ENCODE data around the gene WFDC2. TPM values are rescaled to one million over a fixed set of nuclear protein-coding genes. Genes with fewer than 3 reads are reported as not detected.

The WFDC2 gene
- total and polyA plus RNA-seq, 2 donors (not counting 3 experiments of a cell fraction or from before 2014, with no cell fraction given), result not detected

DNA sequence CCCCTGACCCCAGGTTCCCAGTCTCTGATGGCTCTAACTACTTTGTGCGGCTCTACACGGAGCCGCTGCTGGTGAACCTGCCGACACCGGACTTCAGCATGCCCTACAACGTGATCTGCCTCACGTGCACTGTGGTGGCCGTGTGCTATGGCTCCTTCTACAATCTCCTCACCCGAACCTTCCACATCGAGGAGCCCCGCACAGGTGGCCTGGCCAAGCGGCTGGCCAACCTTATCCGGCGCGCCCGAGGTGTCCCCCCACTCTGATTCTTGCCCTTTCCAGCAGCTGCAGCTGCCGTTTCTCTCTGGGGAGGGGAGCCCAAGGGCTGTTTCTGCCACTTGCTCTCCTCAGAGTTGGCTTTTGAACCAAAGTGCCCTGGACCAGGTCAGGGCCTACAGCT is 44.0 kb upstream of the WFDC2 start:
- Histone ChIP-seq H3K4me1 (ENCODE audit: control insufficient read depth, extremely low read depth, insufficient read depth, low read length) (no peaks in the 10 kb centered on the region), H3K4me2 (ENCODE audit: insufficient read depth, low read length) (no peak overlapping the region), H3K27me3 (ENCODE audit: control insufficient read depth in 2 of 2, insufficient read depth in 2 of 2, low read length in 2 of 2) (no peaks in the 10 kb centered on the region), H3K27ac (ENCODE audit: insufficient read depth, low read depth, low read length) (no peak overlapping the region), H3K36me3 (ENCODE audit: control insufficient read depth in 2 of 2, extremely low read depth in 1 of 2, insufficient read depth in 2 of 2, low read length in 2 of 2) (peaks cover 3 to 28% of the 10 kb centered on the region in 2 experiments), H4K20me1 (replicated peaks; ENCODE audit: control insufficient read depth, extremely low read depth, insufficient read depth, low read length) (no peaks in the 10 kb centered on the region), H3K9ac (replicated peaks; ENCODE audit: extremely low read depth, insufficient read depth, low read length) (no peak overlapping the region), H3K9me3 (replicated peaks; ENCODE audit: control insufficient read depth, insufficient read depth, low read length) (no peaks in the 10 kb centered on the region), H3K79me2 (ENCODE audit: control insufficient read depth, insufficient read depth, low read length) (no peaks in the 10 kb centered on the region), H2AFZ (ENCODE audit: low read depth, low read length) (no peak overlapping the region), H3K4me3 (replicated peaks in 1 of 3; ENCODE audit: insufficient read depth in 1 of 3, low read depth in 1 of 3, low read length in 3 of 3) (no peak overlapping the region), H3K9me1 (replicated peaks; ENCODE audit: control insufficient read depth, extremely low read depth, insufficient read depth, low read length) (no peaks in the 10 kb centered on the region)
- BruUV-seq (replicated peaks), result no TSS peak
- DNase-seq (ENCODE audit: low read depth, low spot score) (no peak), FAIRE-seq (no peak)
- dilution Hi-C loops (cut with MboI; ENCODE audit: extremely low pct_ligation_motif_present, low sequenced_read_pairs), result no loop called here
- intact Hi-C loops (cut with micrococcal nuclease), result no loop called here
- TF ChIP-seq EZH2 (IDR thresholded peaks at IDR 0.05; ENCODE audit: borderline replicate concordance, low read depth, low read length, severe bottlenecking), result no peak
- no peak for TF ChIP-seq POLR2AphosphoS5 (IDR thresholded peaks at IDR 0.05; ENCODE audit: insufficient read depth, low read depth, low read length)
- no peak for TF ChIP-seq MYC (IDR thresholded peaks at IDR 0.05; ENCODE audit: low read depth, low read length)
- CTCF ChIA-PET, result no interaction called here
- POLR2A ChIA-PET, result no interaction called here

DNA sequence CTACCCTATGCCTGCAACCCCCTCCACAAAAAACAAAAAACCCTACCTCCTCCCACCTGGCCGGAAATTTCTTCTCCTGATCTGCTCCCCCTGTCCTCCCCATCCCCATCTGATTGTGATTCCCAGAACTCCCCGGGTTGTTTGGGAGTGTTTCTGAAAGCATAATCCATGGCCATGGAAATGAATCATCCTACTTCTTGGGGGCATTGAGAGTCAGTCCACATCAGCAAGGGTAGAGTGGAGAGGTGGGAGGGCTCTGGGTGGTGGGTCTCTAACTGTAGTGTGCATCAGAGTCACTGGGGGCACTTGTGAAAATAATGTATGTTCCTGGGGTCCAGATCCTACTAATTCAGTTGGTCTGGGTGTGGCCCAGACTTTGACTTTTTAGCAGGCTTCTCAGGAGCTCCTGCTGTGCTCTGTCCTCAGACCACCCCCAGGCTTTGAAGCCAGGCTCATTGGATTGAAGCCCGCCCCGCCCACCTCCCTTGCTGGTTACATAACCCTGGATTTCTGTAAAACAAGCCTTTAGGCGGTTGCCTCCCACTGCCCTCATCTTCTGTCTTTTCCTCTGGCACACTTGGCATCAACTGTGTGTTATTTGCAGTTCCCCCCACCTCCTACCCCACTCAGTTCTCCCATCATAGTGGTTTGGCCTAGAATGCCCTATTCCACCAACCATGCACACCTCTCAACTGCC is 43.1 kb upstream of the WFDC2 start:
- Histone ChIP-seq H4K20me1 (replicated peaks; ENCODE audit: control insufficient read depth, extremely low read depth, insufficient read depth, low read length) (no peaks in the 10 kb centered on the region), H3K27ac (ENCODE audit: insufficient read depth, low read depth, low read length) (no peak overlapping the region), H3K9me1 (replicated peaks; ENCODE audit: control insufficient read depth, extremely low read depth, insufficient read depth, low read length) (no peaks in the 10 kb centered on the region), H3K27me3 (ENCODE audit: control insufficient read depth in 2 of 2, insufficient read depth in 2 of 2, low read length in 2 of 2) (no peaks in the 10 kb centered on the region), H3K36me3 (ENCODE audit: control insufficient read depth in 2 of 2, extremely low read depth in 1 of 2, insufficient read depth in 2 of 2, low read length in 2 of 2) (peaks cover 0 to 19% of the 10 kb centered on the region in 2 experiments), H2AFZ (ENCODE audit: low read depth, low read length) (no peak overlapping the region), H3K4me2 (ENCODE audit: insufficient read depth, low read length) (no peak overlapping the region), H3K9ac (replicated peaks; ENCODE audit: extremely low read depth, insufficient read depth, low read length) (no peak overlapping the region), H3K4me3 (replicated peaks in 1 of 3; ENCODE audit: insufficient read depth in 1 of 3, low read depth in 1 of 3, low read length in 3 of 3) (no peak overlapping the region), H3K79me2 (ENCODE audit: control insufficient read depth, insufficient read depth, low read length) (no peaks in the 10 kb centered on the region), H3K9me3 (replicated peaks; ENCODE audit: control insufficient read depth, insufficient read depth, low read length) (no peaks in the 10 kb centered on the region), H3K4me1 (ENCODE audit: control insufficient read depth, extremely low read depth, insufficient read depth, low read length) (no peaks in the 10 kb centered on the region)
- no TSS peak for BruUV-seq (replicated peaks)
- ChIA-PET CTCF (interaction anchor here (2.4 kb wide), 1 partner anchor 10 kb away, joined by 14 read pairs; no protein-coding TSS in a partner anchor), POLR2A (no interaction called here)
- no peak for FAIRE-seq
- no peak for DNase-seq (ENCODE audit: low read depth, low spot score)
- TF ChIP-seq POLR2AphosphoS5 (IDR thresholded peaks at IDR 0.05; ENCODE audit: insufficient read depth, low read depth, low read length) (no peak), FOS (IDR thresholded peaks at IDR 0.05; ENCODE audit: borderline replicate concordance, insufficient read depth, low read length) (no peak), MYC (IDR thresholded peaks at IDR 0.05; ENCODE audit: low read depth, low read length) (no peak), EZH2 (IDR thresholded peaks at IDR 0.05; ENCODE audit: borderline replicate concordance, low read depth, low read length, severe bottlenecking) (no peak), JUN (IDR thresholded peaks at IDR 0.05; ENCODE audit: borderline replicate concordance, insufficient read depth, insufficient read length, low read depth) (no peak), POLR2A (IDR thresholded peaks at IDR 0.05; ENCODE audit: low read depth, low read length) (no peak), GATA2 (IDR thresholded peaks at IDR 0.05; ENCODE audit: insufficient read depth, insufficient read length, low read depth, low read length) (no peak)
- TF ChIP-seq, protein P1, sequence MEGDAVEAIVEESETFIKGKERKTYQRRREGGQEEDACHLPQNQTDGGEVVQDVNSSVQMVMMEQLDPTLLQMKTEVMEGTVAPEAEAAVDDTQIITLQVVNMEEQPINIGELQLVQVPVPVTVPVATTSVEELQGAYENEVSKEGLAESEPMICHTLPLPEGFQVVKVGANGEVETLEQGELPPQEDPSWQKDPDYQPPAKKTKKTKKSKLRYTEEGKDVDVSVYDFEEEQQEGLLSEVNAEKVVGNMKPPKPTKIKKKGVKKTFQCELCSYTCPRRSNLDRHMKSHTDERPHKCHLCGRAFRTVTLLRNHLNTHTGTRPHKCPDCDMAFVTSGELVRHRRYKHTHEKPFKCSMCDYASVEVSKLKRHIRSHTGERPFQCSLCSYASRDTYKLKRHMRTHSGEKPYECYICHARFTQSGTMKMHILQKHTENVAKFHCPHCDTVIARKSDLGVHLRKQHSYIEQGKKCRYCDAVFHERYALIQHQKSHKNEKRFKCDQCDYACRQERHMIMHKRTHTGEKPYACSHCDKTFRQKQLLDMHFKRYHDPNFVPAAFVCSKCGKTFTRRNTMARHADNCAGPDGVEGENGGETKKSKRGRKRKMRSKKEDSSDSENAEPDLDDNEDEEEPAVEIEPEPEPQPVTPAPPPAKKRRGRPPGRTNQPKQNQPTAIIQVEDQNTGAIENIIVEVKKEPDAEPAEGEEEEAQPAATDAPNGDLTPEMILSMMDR (IDR thresholded peaks at IDR 0.05; ENCODE audit: extremely low read depth in 1 of 2, insufficient read depth in 1 of 2, low read depth in 1 of 2, low read length in 2 of 2), result no peak
- TF ChIP-seq, protein P2, sequence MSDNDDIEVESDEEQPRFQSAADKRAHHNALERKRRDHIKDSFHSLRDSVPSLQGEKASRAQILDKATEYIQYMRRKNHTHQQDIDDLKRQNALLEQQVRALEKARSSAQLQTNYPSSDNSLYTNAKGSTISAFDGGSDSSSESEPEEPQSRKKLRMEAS (IDR thresholded peaks at IDR 0.05; ENCODE audit: insufficient read depth, insufficient read length), result no peak
- intact Hi-C loops (cut with micrococcal nuclease), result no loop called here
- dilution Hi-C loops (cut with MboI; ENCODE audit: extremely low pct_ligation_motif_present, low sequenced_read_pairs), result no loop called here

Measured in endothelial cell of umbilical vein (primary cell).